GM21381 (cell line): ENCODE data around the gene KLF17.

ENCODE experiments used
- ATAC-seq: cut with Tn5 transposase; IDR thresholded peaks from one replicate; pipeline ENCODE4 v1.9.1; 2021; ENCODE audit warnings: mild to moderate bottlenecking, moderate library complexity; ENCODE audit not compliant: unreplicated experiment

The KLF17 gene

GRCh38 chr1:44151808-44152207 is 33.2 kb downstream of the KLF17 start:
- no peak for ATAC-seq

GRCh38 chr1:44152692-44153091 is 34.1 kb downstream of the KLF17 start:
- no peak for ATAC-seq

GRCh38 chr1:44154049-44154448 is 35.4 kb downstream of the KLF17 start:
- ATAC-seq: no peak

GRCh38 chr1:44157903-44158302 is 39.3 kb downstream of the KLF17 start:
- no peak for ATAC-seq

GRCh38 chr1:44158871-44159270 is 40.2 kb downstream of the KLF17 start:
- ATAC-seq: no peak

- no peak for ATAC-seq
Observed at GRCh38 chr1:44161546-44161945, 42.9 kb downstream of the KLF17 start.

- no peak for ATAC-seq
Observed at GRCh38 chr1:44168520-44169098, 50.0 kb downstream of the KLF17 start.

- ATAC-seq: no peak
Observed at GRCh38 chr1:44170281-44170823, 51.7 kb downstream of the KLF17 start.

- no peak for ATAC-seq
Observed at GRCh38 chr1:44174630-44175029, 56.0 kb downstream of the KLF17 start.
